ENCODE results near the gene P2RX4. TPM values are rescaled to one million over a fixed set of nuclear protein-coding genes. Genes with fewer than 3 reads are reported as not detected.
"Not testable (repeated sequence)": the region's sequence is repeated elsewhere in the genome, so short reads cannot be mapped to it uniquely, and the experiment has no call there.

P2RX4 gene
- total RNA-seq, 1 experiment from 2014 or later = 8.1 TPM

- Mint-ChIP-seq H3K9me3 (no peaks in the 10 kb centered on the region; a peak in 1 of 5 replicates), H3K36me3 (ENCODE audit: insufficient read depth in 1 of 3, low read depth in 3 of 3) (peaks cover 0 to 3% (median 0%) of the 10 kb centered on the region in 3 experiments; a peak in 2 of 7 replicates), H3K4me1 (no peaks in the 10 kb centered on the region), H3K27ac (no peak overlapping the region), H3K27me3 (ENCODE audit: low read depth) (peaks cover 2% of the 10 kb centered on the region; the same call in 1 of the 2 replicates), H3K4me3 (no peak overlapping the region)
- Histone ChIP-seq H3K79me2 (ENCODE audit: insufficient read depth, low read length) (no peaks in the 10 kb centered on the region), H3K27ac (ENCODE audit: insufficient read length, low read depth, low read length) (no peak overlapping the region), H3K9me3 (ENCODE audit: control insufficient read depth, low read depth, low read length) (no peaks in the 10 kb centered on the region), H2BK15ac (ENCODE audit: low read depth, low read length) (no peak overlapping the region), H3K4ac (ENCODE audit: low read depth, low read length) (no peak overlapping the region), H3K18ac (ENCODE audit: insufficient read length, low read depth, low read length) (no peak overlapping the region), H3K4me2 (ENCODE audit: insufficient read depth, insufficient read length, low read length) (no peak overlapping the region), H3K79me1 (ENCODE audit: insufficient read depth, low read depth, low read length, poor library complexity, severe bottlenecking) (no peaks in the 10 kb centered on the region), H2BK20ac (ENCODE audit: low read depth, low read length, poor library complexity, severe bottlenecking) (no peak overlapping the region), H2BK5ac (ENCODE audit: insufficient read length, low read length) (no peak overlapping the region), H2AFZ (ENCODE audit: low read length) (no peak overlapping the region), H4K5ac (ENCODE audit: insufficient read length, low read depth, low read length) (no peak overlapping the region), H3K9ac (ENCODE audit: extremely low read depth, insufficient read length, low read length) (no peak overlapping the region), H2AK5ac (ENCODE audit: insufficient read length, low read length) (no peak overlapping the region), H4K8ac (replicated peaks; ENCODE audit: insufficient read length, low read depth, low read length) (no peak overlapping the region), H3K4me1 (ENCODE audit: insufficient read depth, low read length) (no peaks in the 10 kb centered on the region), H3K56ac (ENCODE audit: insufficient read length, low read depth, low read length) (no peak overlapping the region), H3T11ph (ENCODE audit: low read length) (no peak overlapping the region), H2BK12ac (ENCODE audit: insufficient read length, low read depth, low read length) (no peak overlapping the region), H3K23me2 (ENCODE audit: insufficient read length, low read depth, low read length, poor library complexity, severe bottlenecking) (no peaks in the 10 kb centered on the region), H2BK120ac (ENCODE audit: low read depth, low read length, poor library complexity, severe bottlenecking) (no peak overlapping the region), H3K23ac (ENCODE audit: insufficient read length, low read depth, low read length) (no peak overlapping the region), H3K27me3 (ENCODE audit: insufficient read depth, low read length) (no peaks in the 10 kb centered on the region), H4K20me1 (ENCODE audit: control insufficient read depth, insufficient read depth, insufficient read length) (no peaks in the 10 kb centered on the region), H3K14ac (ENCODE audit: insufficient read depth, low read length) (no peak overlapping the region), H4K91ac (ENCODE audit: insufficient read length, low read depth, low read length) (no peak overlapping the region)
- TF ChIP-seq CTCF (conservative IDR thresholded peaks at IDR 0.05) = no peak
- WGBS (ENCODE audit: extremely low coverage, insufficient read length, low lambda C conversion rate) = no CpG with 5 or more reads among the region's 2 CpGs
- DNase-seq = no peak
Measured at GRCh38 chr12:121162985-121163384, 46.9 kb upstream of the P2RX4 start.

GRCh38 chr12:121164839-121165238 is 45.1 kb upstream of the P2RX4 start:
- DNase-seq; H4K91ac ChIP-seq (ENCODE audit: insufficient read length, low read depth, low read length); H4K5ac ChIP-seq (ENCODE audit: insufficient read length, low read depth, low read length); H3K14ac ChIP-seq (ENCODE audit: insufficient read depth, low read length); H4K8ac ChIP-seq (replicated peaks; ENCODE audit: insufficient read length, low read depth, low read length); H2BK20ac ChIP-seq (ENCODE audit: low read depth, low read length, poor library complexity, severe bottlenecking); H3K27ac ChIP-seq (ENCODE audit: insufficient read length, low read depth, low read length); H3K4ac ChIP-seq (ENCODE audit: low read depth, low read length); H3K9me3 ChIP-seq (ENCODE audit: control insufficient read depth, low read depth, low read length); H2BK15ac ChIP-seq (ENCODE audit: low read depth, low read length); H3K56ac ChIP-seq (ENCODE audit: insufficient read length, low read depth, low read length); H3K36me3 Mint-ChIP-seq (ENCODE audit: insufficient read depth in 1 of 3, low read depth in 3 of 3); H3K4me2 ChIP-seq (ENCODE audit: insufficient read depth, insufficient read length, low read length); H3K23me2 ChIP-seq (ENCODE audit: insufficient read length, low read depth, low read length, poor library complexity, severe bottlenecking); H3K4me1 Mint-ChIP-seq; H4K20me1 ChIP-seq (ENCODE audit: control insufficient read depth, insufficient read depth, insufficient read length); H3K79me2 ChIP-seq (ENCODE audit: insufficient read depth, low read length); H2AFZ ChIP-seq (ENCODE audit: low read length); H2BK12ac ChIP-seq (ENCODE audit: insufficient read length, low read depth, low read length); H3K27ac Mint-ChIP-seq; H3T11ph ChIP-seq (ENCODE audit: low read length); H3K79me1 ChIP-seq (ENCODE audit: insufficient read depth, low read depth, low read length, poor library complexity, severe bottlenecking); H3K4me1 ChIP-seq (ENCODE audit: insufficient read depth, low read length); H3K9ac ChIP-seq (ENCODE audit: extremely low read depth, insufficient read length, low read length); H3K27me3 Mint-ChIP-seq (ENCODE audit: low read depth); H2BK5ac ChIP-seq (ENCODE audit: insufficient read length, low read length); H3K18ac ChIP-seq (ENCODE audit: insufficient read length, low read depth, low read length); H2AK5ac ChIP-seq (ENCODE audit: insufficient read length, low read length); H3K27me3 ChIP-seq (ENCODE audit: insufficient read depth, low read length); H3K23ac ChIP-seq (ENCODE audit: insufficient read length, low read depth, low read length); H3K9me3 Mint-ChIP-seq; H3K4me3 Mint-ChIP-seq; H2BK120ac ChIP-seq (ENCODE audit: low read depth, low read length, poor library complexity, severe bottlenecking): not testable (repeated sequence)
- WGBS (ENCODE audit: extremely low coverage, insufficient read length, low lambda C conversion rate) = no CpG with 5 or more reads among the region's 6 CpGs

Data from H9 (cell line).